Body of pancreas (tissue), 4 donors: Measurements from ENCODE around the gene MYLIP.

Experiments
- POLR2A ChIP-seq, 3 donors: fragments of 450-650 bp; IDR thresholded peaks; one replicate each; pipeline ENCODE4 v1.6.1; 2016; ENCODE audit warnings: antibody characterized with exemption in 3 of 3, mild to moderate bottlenecking in 2 of 3
- TF ChIP-seq, protein P1 (sequence below), 7 experiments: fragments of 450-650 bp in 4 of 7; fragments of 200-600 bp in 3 of 7; sonication (generic) in 3 of 7; IDR thresholded peaks; one replicate each; pipeline ENCODE4 v1.5.1; 2016 to 2019; ENCODE audit warnings: antibody characterized with exemption in 7 of 7

- TF ChIP-seq POLR2A (IDR thresholded peaks at IDR 0.05): no peak
- TF ChIP-seq, protein P1, sequence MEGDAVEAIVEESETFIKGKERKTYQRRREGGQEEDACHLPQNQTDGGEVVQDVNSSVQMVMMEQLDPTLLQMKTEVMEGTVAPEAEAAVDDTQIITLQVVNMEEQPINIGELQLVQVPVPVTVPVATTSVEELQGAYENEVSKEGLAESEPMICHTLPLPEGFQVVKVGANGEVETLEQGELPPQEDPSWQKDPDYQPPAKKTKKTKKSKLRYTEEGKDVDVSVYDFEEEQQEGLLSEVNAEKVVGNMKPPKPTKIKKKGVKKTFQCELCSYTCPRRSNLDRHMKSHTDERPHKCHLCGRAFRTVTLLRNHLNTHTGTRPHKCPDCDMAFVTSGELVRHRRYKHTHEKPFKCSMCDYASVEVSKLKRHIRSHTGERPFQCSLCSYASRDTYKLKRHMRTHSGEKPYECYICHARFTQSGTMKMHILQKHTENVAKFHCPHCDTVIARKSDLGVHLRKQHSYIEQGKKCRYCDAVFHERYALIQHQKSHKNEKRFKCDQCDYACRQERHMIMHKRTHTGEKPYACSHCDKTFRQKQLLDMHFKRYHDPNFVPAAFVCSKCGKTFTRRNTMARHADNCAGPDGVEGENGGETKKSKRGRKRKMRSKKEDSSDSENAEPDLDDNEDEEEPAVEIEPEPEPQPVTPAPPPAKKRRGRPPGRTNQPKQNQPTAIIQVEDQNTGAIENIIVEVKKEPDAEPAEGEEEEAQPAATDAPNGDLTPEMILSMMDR (IDR thresholded peaks at IDR 0.05): peak in 5 of 7 experiments; percentile 3 to 46 (median 32)
Observed at GRCh38 chr6:16184129-16184528, 55.2 kb downstream of the MYLIP start.
